IPS-NIHi7 (cell line): ENCODE data around the gene CBL.
"Not testable (repeated sequence)": the region's sequence is repeated elsewhere in the genome, so short reads cannot be mapped to it uniquely, and the experiment has no call there.

Experiments used
- DNase-seq: peaks from one replicate; pipeline ENCODE4 v3.0.0; 2012; ENCODE audit warnings: mixed read lengths; ENCODE audit errors: extremely low spot score

The CBL gene

GRCh38 chr11:119205574-119206510 lies at the start of gene CBL:
CBL (plus strand) TSS chr11:119206339; CDS start chr11:119206418, 79 bp downstream.
- peak; percentile 96 for DNase-seq

- no peak for DNase-seq
Measured at GRCh38 chr11:119156496-119156895, 49.6 kb upstream of the CBL start.

GRCh38 chr11:119157063-119157462 lies 49.1 kb upstream of the CBL start:
- DNase-seq = no peak

GRCh38 chr11:119158467-119158866 lies 47.7 kb upstream of the CBL start:
- no peak for DNase-seq

- DNase-seq = no peak
Measured at GRCh38 chr11:119160151-119160550, 46.0 kb upstream of the CBL start.

GRCh38 chr11:119161871-119162270 lies 44.3 kb upstream of the CBL start:
- no peak for DNase-seq

GRCh38 chr11:119166368-119167076 lies 39.6 kb upstream of the CBL start:
- no peak for DNase-seq

GRCh38 chr11:119167077-119167458 lies 39.1 kb upstream of the CBL start:
- not testable (repeated sequence) for DNase-seq

- no peak for DNase-seq
Measured at GRCh38 chr11:119167933-119168332, 38.2 kb upstream of the CBL start.

- DNase-seq = peak; percentile 97
Measured at GRCh38 chr11:119168471-119169281, 37.5 kb upstream of the CBL start, which contains the start of gene NLRX1. NLRX1 (plus strand) TSS chr11:119168725; CDS start chr11:119171404, 2,679 bp downstream.

- DNase-seq = peak; percentile 79
Measured at GRCh38 chr11:119169282-119169719, 36.8 kb upstream of the CBL start.

- DNase-seq = no peak
Measured at GRCh38 chr11:119172513-119172912, 33.6 kb upstream of the CBL start.

- no peak for DNase-seq
Measured at GRCh38 chr11:119173453-119173852, 32.7 kb upstream of the CBL start.

GRCh38 chr11:119175493-119176077 lies 30.6 kb upstream of the CBL start:
- DNase-seq = no peak

- DNase-seq = no peak
Measured at GRCh38 chr11:119178166-119178680, 27.9 kb upstream of the CBL start.

GRCh38 chr11:119179342-119179741 lies 26.8 kb upstream of the CBL start:
- DNase-seq = no peak

- DNase-seq = no peak
Measured at GRCh38 chr11:119179983-119180382, 26.2 kb upstream of the CBL start.

GRCh38 chr11:119180729-119181676 lies 25.1 kb upstream of the CBL start:
- no peak for DNase-seq

GRCh38 chr11:119181677-119182412 lies 24.3 kb upstream of the CBL start:
- DNase-seq = no peak
